OCI-LY7 (cell line): Measurements from ENCODE around the gene PPFIA2. TPM values are rescaled to one million over a fixed set of nuclear protein-coding genes. Genes with fewer than 3 reads are reported as not detected.

Source experiments
- BruUV-seq: library from RNA; stranded (reverse); fragments of 400-500 nt; replicated peaks from 2 replicates; lab custom pipeline; 2021; lab: Mats Ljungman, UMichigan
- CTCF ChIA-PET: fragments of 300-600 bp; sonication (Branson Sonifier 250); formaldehyde crosslinking; loops from one replicate; lab custom pipeline; 2022; ENCODE audit warnings: antibody characterized with exemption; ENCODE audit not compliant: unreplicated experiment; lab: Charles Lee
- POLR2A ChIA-PET: fragments of 300-600 bp; sonication (Branson Sonifier 250); formaldehyde crosslinking; loops from one replicate; lab custom pipeline; 2022; ENCODE audit warnings: antibody characterized with exemption; lab: Charles Lee
- DNase-seq: peaks from one replicate; pipeline ENCODE4 v3.0.0-alpha.2; 2015; ENCODE audit warnings: low spot score
- H2AFZ ChIP-seq: fragments of 200-600 bp; sonication (generic), shearing (Covaris generic); 2 replicates; pipeline ENCODE4 v1.6.1; 2014; ENCODE audit warnings: mild to moderate bottlenecking, antibody characterized with exemption, low read length, moderate library complexity
- H3K27ac ChIP-seq: fragments of 200-600 bp; sonication (generic); 2 replicates; pipeline ENCODE4 v1.5.1; 2014; ENCODE audit warnings: mixed run types, low read depth, mild to moderate bottlenecking, moderate library complexity, low read length, inconsistent platforms; ENCODE audit not compliant: poor library complexity, severe bottlenecking
- H3K36me3 ChIP-seq: fragments of 200-600 bp; sonication (generic); 2 replicates; pipeline ENCODE4 v1.6.1; 2014; ENCODE audit warnings: mild to moderate bottlenecking, antibody characterized with exemption, low read length, moderate library complexity, mixed read lengths; ENCODE audit not compliant: insufficient read depth
- H3K4me1 ChIP-seq: fragments of 200-600 bp; sonication (generic); 2 replicates; pipeline ENCODE4 v1.5.1; 2014; ENCODE audit warnings: mild to moderate bottlenecking, low read length; ENCODE audit not compliant: insufficient read depth, poor library complexity, severe bottlenecking
- H3K4me2 ChIP-seq: fragments of 200-600 bp; sonication (generic); 2 replicates; pipeline ENCODE4 v1.6.1; 2014; ENCODE audit warnings: mild to moderate bottlenecking, low read length
- H3K4me3 ChIP-seq: fragments of 200-600 bp; sonication (generic); 2 replicates; pipeline ENCODE4 v1.5.1; 2014; ENCODE audit warnings: mild to moderate bottlenecking, low read depth, low read length; ENCODE audit not compliant: poor library complexity, severe bottlenecking
- H3K79me2 ChIP-seq: fragments of 200-600 bp; sonication (generic); 2 replicates; pipeline ENCODE4 v1.6.1; 2016; ENCODE audit warnings: low read depth, mild to moderate bottlenecking, low read length, moderate library complexity, mixed read lengths; ENCODE audit not compliant: insufficient read depth
- H3K9me2 ChIP-seq: fragments of 200-600 bp; sonication (generic); 2 replicates; pipeline ENCODE4 v1.6.1; 2016; ENCODE audit warnings: mild to moderate bottlenecking, low read length, mixed read lengths; ENCODE audit not compliant: insufficient read depth
- H3K9me3 ChIP-seq: fragments of 200-600 bp; sonication (generic); 2 replicates; pipeline ENCODE4 v1.6.1; 2014; ENCODE audit warnings: mild to moderate bottlenecking, mixed run types, low read length, mixed read lengths
- H4K20me1 ChIP-seq: fragments of 200-600 bp; sonication (generic); 2 replicates; pipeline ENCODE4 v1.6.1; 2014; ENCODE audit warnings: mild to moderate bottlenecking, antibody characterized with exemption, low read length, moderate library complexity, mixed read lengths; ENCODE audit not compliant: insufficient read depth
- EZH2phosphoT487 ChIP-seq: fragments of 200-600 bp; sonication (generic); IDR thresholded peaks from 2 replicates; pipeline ENCODE4 v1.6.1; 2018; ENCODE audit warnings: low read depth, borderline replicate concordance, mild to moderate bottlenecking, mixed run types, antibody characterized with exemption, low read length, moderate library complexity, mixed read lengths
- intact Hi-C: fragments of 100-400 bp; cut with micrococcal nuclease; formaldehyde crosslinking; loops from one replicate; pipeline ENCODE4 v1.10.0; 2022; ENCODE audit not compliant: unreplicated experiment
- total RNA-seq, 2 experiments: library from RNA; depleted of rRNA in 1 of 2; stranded (reverse); fragments of >200 nt in 1 of 2; shearing (Covaris generic) in 1 of 2; gene quantifications; 2 replicates each; pipeline ENCODE4 v1.2.3, GENCODE V29; 2014 to 2022
- TF ChIP-seq, protein P1 (sequence below): fragments of 200-600 bp; sonication (generic); conservative IDR thresholded peaks from 2 replicates; pipeline ENCODE4 v1.5.1; 2014; ENCODE audit warnings: mild to moderate bottlenecking, antibody characterized with exemption, low read length, moderate library complexity, mixed read lengths

Gene PPFIA2
- total RNA-seq, 2 experiments from 2014 or later, result not detected

GRCh38 chr12:81615026-81615588, 144.0 kb downstream of the PPFIA2 start:
- BruUV-seq, result no TSS peak
- Histone ChIP-seq H3K9me3 (no peaks in the 10 kb centered on the region), H3K4me2 (no peak overlapping the region), H3K4me1 (no peaks in the 10 kb centered on the region), H3K79me2 (no peaks in the 10 kb centered on the region), H3K4me3 (no peak overlapping the region), H2AFZ (no peak overlapping the region), H3K9me2 (no peaks in the 10 kb centered on the region), H3K36me3 (no peaks in the 10 kb centered on the region), H4K20me1 (no peaks in the 10 kb centered on the region), H3K27ac (no peak overlapping the region)
- intact Hi-C loops, result no loop called here
- ChIA-PET POLR2A (no interaction called here), CTCF (no interaction called here)
- no peak for DNase-seq
- TF ChIP-seq, protein P1, sequence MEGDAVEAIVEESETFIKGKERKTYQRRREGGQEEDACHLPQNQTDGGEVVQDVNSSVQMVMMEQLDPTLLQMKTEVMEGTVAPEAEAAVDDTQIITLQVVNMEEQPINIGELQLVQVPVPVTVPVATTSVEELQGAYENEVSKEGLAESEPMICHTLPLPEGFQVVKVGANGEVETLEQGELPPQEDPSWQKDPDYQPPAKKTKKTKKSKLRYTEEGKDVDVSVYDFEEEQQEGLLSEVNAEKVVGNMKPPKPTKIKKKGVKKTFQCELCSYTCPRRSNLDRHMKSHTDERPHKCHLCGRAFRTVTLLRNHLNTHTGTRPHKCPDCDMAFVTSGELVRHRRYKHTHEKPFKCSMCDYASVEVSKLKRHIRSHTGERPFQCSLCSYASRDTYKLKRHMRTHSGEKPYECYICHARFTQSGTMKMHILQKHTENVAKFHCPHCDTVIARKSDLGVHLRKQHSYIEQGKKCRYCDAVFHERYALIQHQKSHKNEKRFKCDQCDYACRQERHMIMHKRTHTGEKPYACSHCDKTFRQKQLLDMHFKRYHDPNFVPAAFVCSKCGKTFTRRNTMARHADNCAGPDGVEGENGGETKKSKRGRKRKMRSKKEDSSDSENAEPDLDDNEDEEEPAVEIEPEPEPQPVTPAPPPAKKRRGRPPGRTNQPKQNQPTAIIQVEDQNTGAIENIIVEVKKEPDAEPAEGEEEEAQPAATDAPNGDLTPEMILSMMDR, result no peak
- no peak for TF ChIP-seq EZH2phosphoT487

DNA sequence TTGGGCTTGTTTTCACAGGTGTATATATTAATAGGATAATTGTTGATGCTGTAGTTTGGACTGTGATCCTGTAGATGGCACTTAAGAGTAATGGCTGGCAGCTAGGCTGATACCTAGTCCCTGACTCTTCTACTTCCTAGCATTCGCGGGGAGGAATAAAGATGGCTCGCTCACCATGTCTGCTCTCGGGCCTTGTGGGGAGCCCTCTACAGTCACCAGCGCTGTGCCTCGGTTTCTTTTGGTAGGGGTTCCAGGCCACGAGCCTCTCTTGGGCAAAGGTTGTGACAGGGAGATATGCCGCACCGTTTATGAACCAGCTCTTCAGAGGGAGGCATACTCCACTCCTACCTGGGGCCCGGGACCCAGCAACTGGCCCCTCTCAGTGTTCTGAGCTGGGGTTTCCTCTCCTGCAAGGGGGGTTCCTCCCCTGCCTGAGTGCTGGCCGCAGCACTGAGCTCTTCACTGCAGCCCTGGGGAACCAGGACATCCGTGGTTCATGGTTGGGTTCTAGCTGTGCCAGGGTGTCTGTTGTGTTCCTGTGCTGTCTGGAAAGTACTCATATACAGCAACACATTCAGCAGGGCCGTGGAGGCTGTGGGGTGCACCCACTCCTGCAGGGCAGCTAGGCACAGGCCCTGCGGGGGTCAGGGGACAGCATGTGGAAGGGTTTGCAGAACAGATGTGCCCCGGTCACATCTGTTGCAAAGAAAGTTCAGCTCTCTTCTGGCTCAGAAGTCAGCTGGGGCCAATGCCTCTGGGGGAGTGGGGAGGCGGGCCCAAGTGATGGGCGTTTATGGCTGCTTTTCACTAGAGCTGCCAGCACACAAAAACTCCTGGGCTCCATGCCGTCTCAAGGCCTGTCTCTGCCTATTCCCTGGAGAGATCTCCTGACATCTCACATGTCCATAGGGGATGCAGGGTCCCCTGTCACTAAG, 147.9 kb downstream of the PPFIA2 start:
- no TSS peak for BruUV-seq
- Histone ChIP-seq H3K27ac (no peak overlapping the region), H3K4me2 (no peak overlapping the region), H2AFZ (no peak overlapping the region), H3K4me1 (no peaks in the 10 kb centered on the region), H3K79me2 (no peaks in the 10 kb centered on the region), H3K9me3 (no peaks in the 10 kb centered on the region), H3K4me3 (no peak overlapping the region), H3K36me3 (no peaks in the 10 kb centered on the region), H3K9me2 (no peaks in the 10 kb centered on the region), H4K20me1 (no peaks in the 10 kb centered on the region)
- intact Hi-C loops, result no loop called here
- POLR2A ChIA-PET, result no interaction called here
- CTCF ChIA-PET, result no interaction called here
- TF ChIP-seq, protein P1, result peak; percentile 65
- TF ChIP-seq EZH2phosphoT487, result no peak
- peak; percentile 2 for DNase-seq
